Measurements from ENCODE around the gene CENPH. TPM values are rescaled to one million over a fixed set of nuclear protein-coding genes. Genes with fewer than 3 reads are reported as not detected.
"Not testable (repeated sequence)": the region's sequence is repeated elsewhere in the genome, so short reads cannot be mapped to it uniquely, and the experiment has no call there.

The CENPH gene, protein sequence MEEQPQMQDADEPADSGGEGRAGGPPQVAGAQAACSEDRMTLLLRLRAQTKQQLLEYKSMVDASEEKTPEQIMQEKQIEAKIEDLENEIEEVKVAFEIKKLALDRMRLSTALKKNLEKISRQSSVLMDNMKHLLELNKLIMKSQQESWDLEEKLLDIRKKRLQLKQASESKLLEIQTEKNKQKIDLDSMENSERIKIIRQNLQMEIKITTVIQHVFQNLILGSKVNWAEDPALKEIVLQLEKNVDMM
- polyA plus RNA-seq (2013, experiment 1 of 2): 126 TPM
- polyA plus RNA-seq (2013, experiment 2 of 2): 128 TPM

DNA sequence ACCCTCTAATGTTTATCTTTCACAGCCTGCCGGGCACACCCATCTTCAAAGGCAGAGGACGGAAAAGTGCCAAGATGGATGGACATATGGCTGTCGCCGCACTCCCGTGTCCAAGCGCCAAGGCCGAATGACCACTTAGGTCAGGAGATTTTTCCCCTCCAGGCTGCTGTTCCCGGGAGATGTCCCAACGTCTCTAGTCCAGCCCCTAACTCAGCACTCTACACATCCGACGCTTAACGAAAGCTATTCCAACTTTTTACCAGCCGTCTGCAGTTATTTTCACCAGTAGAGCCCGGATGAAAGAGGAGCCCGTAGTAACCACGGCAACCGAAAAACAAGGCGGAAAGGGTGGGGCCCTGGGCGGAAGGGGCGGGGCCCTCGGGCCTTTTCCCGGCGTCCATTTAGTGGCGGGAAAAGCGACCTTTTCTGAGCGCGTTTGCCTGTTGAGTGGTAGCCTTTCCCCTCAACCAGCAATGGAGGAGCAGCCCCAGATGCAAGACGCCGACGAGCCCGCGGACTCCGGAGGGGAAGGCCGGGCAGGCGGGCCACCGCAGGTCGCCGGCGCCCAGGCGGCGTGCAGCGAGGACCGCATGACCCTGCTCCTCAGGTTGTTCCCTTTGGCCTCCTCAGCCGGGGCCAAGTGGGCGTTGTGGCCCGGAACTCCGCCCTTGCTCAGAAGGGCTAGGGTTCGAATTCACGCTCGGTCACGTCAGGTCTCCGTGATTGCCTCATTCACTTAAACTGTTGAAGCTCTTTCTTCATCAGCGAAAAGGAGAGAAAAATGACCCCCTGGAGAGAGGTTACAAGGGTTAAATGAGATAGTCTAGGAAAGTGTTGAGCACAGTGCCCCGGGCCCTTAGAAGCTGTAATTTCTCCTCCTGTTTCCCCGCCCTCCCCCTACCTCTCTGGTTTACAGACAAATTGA is at the start of gene CENPH:
Gene CENPH (plus strand): TSS at position 422 of the 925 bp plus-strand sequence. CDS start 52 bp downstream, at position 474.
- no CpG with 5 or more reads among the region's 55 CpGs for WGBS, 2 donors (ENCODE audit: extremely low coverage in 2 of 2, insufficient read length in 2 of 2, insufficient replicate concordance in 1 of 2)
- DNase-seq (ENCODE audit: low spot score): peak; percentile 87
- H2BK5ac ChIP-seq (ENCODE audit: low read length): peak within 1 kb of the TSS; percentile 2
- H3K4me1 ChIP-seq (ENCODE audit: control insufficient read depth in 2 of 2, insufficient read depth in 1 of 2, low read depth in 1 of 2, low read length in 2 of 2): peaks cover 0 to 3% of the 10 kb centered on the region in 2 donors
- H3K36me3 ChIP-seq (replicated peaks in 1 of 2; ENCODE audit: control insufficient read depth in 2 of 2, insufficient read depth in 2 of 2, low read length in 2 of 2): peaks cover 10 to 38% of the 10 kb centered on the region in 2 donors
- H2BK12ac ChIP-seq (ENCODE audit: low read length): no peak within 1 kb of the TSS
- no peak within 1 kb of the TSS for H2BK120ac ChIP-seq (ENCODE audit: low read depth, low read length)
- H3K9ac ChIP-seq (ENCODE audit: low read depth, low read length, poor library complexity): peak within 1 kb of the TSS; percentile 93
- H3K27me3 ChIP-seq (ENCODE audit: control insufficient read depth in 3 of 3, insufficient read depth in 3 of 3, low read depth in 1 of 3, low read length in 3 of 3): no peaks in the 10 kb centered on the region
- no peak within 1 kb of the TSS for H3K14ac ChIP-seq (ENCODE audit: low read length)
- H2AFZ ChIP-seq (ENCODE audit: low read length): peak within 1 kb of the TSS; percentile 92
- peak within 1 kb of the TSS; percentile 87 to 91 for H3K4me3 ChIP-seq (ENCODE audit: low read length in 2 of 2)
- peak within 1 kb of the TSS; percentile 96 for H3K18ac ChIP-seq (ENCODE audit: low read length)
- H3K23ac ChIP-seq (ENCODE audit: low read depth, low read length, poor library complexity): peak within 1 kb of the TSS; percentile 92
- H3K79me1 ChIP-seq (ENCODE audit: low read depth, low read length): no peaks in the 10 kb centered on the region
- no peak within 1 kb of the TSS for H3K4ac ChIP-seq (ENCODE audit: low read length)
- H3K27ac ChIP-seq (replicated peaks; ENCODE audit: low read length): peak within 1 kb of the TSS; percentile 86
- no peak within 1 kb of the TSS for H4K8ac ChIP-seq (ENCODE audit: low read depth, low read length)
- H3K4me2 ChIP-seq (ENCODE audit: insufficient read depth, low read length, poor library complexity, severe bottlenecking): peak within 1 kb of the TSS; percentile 82
- no peak within 1 kb of the TSS for H2AK5ac ChIP-seq (ENCODE audit: low read depth, low read length)
- H3K9me3 ChIP-seq (replicated peaks in 1 of 2; ENCODE audit: control insufficient read depth in 2 of 2, insufficient read depth in 1 of 2, low read depth in 1 of 2, low read length in 2 of 2): no peaks in the 10 kb centered on the region
- H2BK15ac ChIP-seq (ENCODE audit: low read length): no peak within 1 kb of the TSS
- peak within 1 kb of the TSS; percentile 45 for H4K91ac ChIP-seq (ENCODE audit: low read depth, low read length, poor library complexity)

DNA sequence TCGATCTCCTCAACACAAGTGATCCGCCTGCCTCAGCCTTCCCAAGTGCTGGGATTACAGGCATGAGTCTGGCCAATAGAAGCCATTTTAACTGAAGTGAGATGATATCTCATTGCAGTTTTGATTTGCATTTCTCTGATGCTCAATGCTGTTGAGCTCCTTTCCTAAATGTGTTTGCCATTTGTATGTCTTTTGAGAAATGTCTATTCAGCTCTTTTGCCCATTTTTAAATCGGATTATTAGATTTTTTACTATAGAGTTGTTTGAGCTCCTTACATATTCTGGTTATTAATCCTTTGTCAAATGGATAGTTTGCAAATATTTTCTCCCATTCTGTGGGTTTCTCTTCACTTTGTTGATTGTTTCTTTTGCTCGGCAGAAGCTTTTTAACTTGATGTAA is 49.1 kb upstream of the CENPH start:
- not testable (repeated sequence) for H3K14ac ChIP-seq (ENCODE audit: low read length); H3K27ac ChIP-seq (replicated peaks; ENCODE audit: low read length); H3K4ac ChIP-seq (ENCODE audit: low read length); H2BK5ac ChIP-seq (ENCODE audit: low read length); H3K23ac ChIP-seq (ENCODE audit: low read depth, low read length, poor library complexity); H3K27me3 ChIP-seq (ENCODE audit: control insufficient read depth in 3 of 3, insufficient read depth in 3 of 3, low read depth in 1 of 3, low read length in 3 of 3); H3K4me1 ChIP-seq (ENCODE audit: control insufficient read depth in 2 of 2, insufficient read depth in 1 of 2, low read depth in 1 of 2, low read length in 2 of 2); H3K18ac ChIP-seq (ENCODE audit: low read length); H2BK12ac ChIP-seq (ENCODE audit: low read length); H2AFZ ChIP-seq (ENCODE audit: low read length); H2AK5ac ChIP-seq (ENCODE audit: low read depth, low read length); H3K79me1 ChIP-seq (ENCODE audit: low read depth, low read length); H2BK15ac ChIP-seq (ENCODE audit: low read length); H3K4me3 ChIP-seq (ENCODE audit: low read length in 2 of 2); DNase-seq (ENCODE audit: low spot score); H4K91ac ChIP-seq (ENCODE audit: low read depth, low read length, poor library complexity); H3K4me2 ChIP-seq (ENCODE audit: insufficient read depth, low read length, poor library complexity, severe bottlenecking); H3K9ac ChIP-seq (ENCODE audit: low read depth, low read length, poor library complexity); H3K36me3 ChIP-seq (replicated peaks in 1 of 2; ENCODE audit: control insufficient read depth in 2 of 2, insufficient read depth in 2 of 2, low read length in 2 of 2); H4K8ac ChIP-seq (ENCODE audit: low read depth, low read length); H3K9me3 ChIP-seq (replicated peaks in 1 of 2; ENCODE audit: control insufficient read depth in 2 of 2, insufficient read depth in 1 of 2, low read depth in 1 of 2, low read length in 2 of 2); H2BK120ac ChIP-seq (ENCODE audit: low read depth, low read length)
- WGBS, 2 donors (ENCODE audit: extremely low coverage in 2 of 2, insufficient read length in 2 of 2, insufficient replicate concordance in 1 of 2): no CpG with 5 or more reads among the region's 4 CpGs

DNA sequence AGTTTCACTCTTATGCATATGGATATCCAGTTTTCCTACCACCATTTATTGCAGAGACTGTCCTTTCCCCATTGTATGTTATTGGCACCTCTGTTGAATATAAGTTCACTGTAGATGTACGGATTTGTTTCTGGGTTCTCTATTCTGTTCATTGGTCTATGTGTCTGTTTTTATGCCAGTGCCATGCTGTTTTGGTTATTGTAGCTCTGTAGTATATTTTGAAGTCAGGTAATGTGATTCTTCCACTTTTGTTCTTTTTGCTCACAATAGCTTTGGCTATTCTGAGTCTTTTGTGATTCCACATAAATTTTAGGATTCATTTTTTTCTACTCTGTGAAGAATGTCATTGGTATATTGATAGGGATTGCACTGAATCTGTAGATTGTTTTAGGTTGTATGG is 48.6 kb upstream of the CENPH start:
- Histone ChIP-seq H3K14ac (ENCODE audit: low read length) (no peak overlapping the region), H2BK15ac (ENCODE audit: low read length) (no peak overlapping the region), H3K9me3 (replicated peaks in 1 of 2; ENCODE audit: control insufficient read depth in 2 of 2, insufficient read depth in 1 of 2, low read depth in 1 of 2, low read length in 2 of 2) (no peaks in the 10 kb centered on the region), H3K4me1 (ENCODE audit: control insufficient read depth in 2 of 2, insufficient read depth in 1 of 2, low read depth in 1 of 2, low read length in 2 of 2) (no peaks in the 10 kb centered on the region), H2AK5ac (ENCODE audit: low read depth, low read length) (no peak overlapping the region), H3K18ac (ENCODE audit: low read length) (no peak overlapping the region), H4K91ac (ENCODE audit: low read depth, low read length, poor library complexity) (no peak overlapping the region), H4K8ac (ENCODE audit: low read depth, low read length) (no peak overlapping the region), H2BK12ac (ENCODE audit: low read length) (no peak overlapping the region), H3K23ac (ENCODE audit: low read depth, low read length, poor library complexity) (no peak overlapping the region), H3K9ac (ENCODE audit: low read depth, low read length, poor library complexity) (no peak overlapping the region), H3K36me3 (replicated peaks in 1 of 2; ENCODE audit: control insufficient read depth in 2 of 2, insufficient read depth in 2 of 2, low read length in 2 of 2) (no peaks in the 10 kb centered on the region), H3K27me3 (ENCODE audit: control insufficient read depth in 3 of 3, insufficient read depth in 3 of 3, low read depth in 1 of 3, low read length in 3 of 3) (no peaks in the 10 kb centered on the region), H2BK120ac (ENCODE audit: low read depth, low read length) (no peak overlapping the region), H3K4me3 (ENCODE audit: low read length in 2 of 2) (no peak overlapping the region), H3K79me1 (ENCODE audit: low read depth, low read length) (no peaks in the 10 kb centered on the region), H3K4me2 (ENCODE audit: insufficient read depth, low read length, poor library complexity, severe bottlenecking) (no peak overlapping the region), H3K27ac (replicated peaks; ENCODE audit: low read length) (no peak overlapping the region), H2BK5ac (ENCODE audit: low read length) (no peak overlapping the region), H2AFZ (ENCODE audit: low read length) (no peak overlapping the region), H3K4ac (ENCODE audit: low read length) (no peak overlapping the region)
- WGBS, 2 donors (ENCODE audit: extremely low coverage in 2 of 2, insufficient read length in 2 of 2, insufficient replicate concordance in 1 of 2): no CpG with 5 or more reads among the region's 1 CpG
- DNase-seq (ENCODE audit: low spot score): no peak

DNA sequence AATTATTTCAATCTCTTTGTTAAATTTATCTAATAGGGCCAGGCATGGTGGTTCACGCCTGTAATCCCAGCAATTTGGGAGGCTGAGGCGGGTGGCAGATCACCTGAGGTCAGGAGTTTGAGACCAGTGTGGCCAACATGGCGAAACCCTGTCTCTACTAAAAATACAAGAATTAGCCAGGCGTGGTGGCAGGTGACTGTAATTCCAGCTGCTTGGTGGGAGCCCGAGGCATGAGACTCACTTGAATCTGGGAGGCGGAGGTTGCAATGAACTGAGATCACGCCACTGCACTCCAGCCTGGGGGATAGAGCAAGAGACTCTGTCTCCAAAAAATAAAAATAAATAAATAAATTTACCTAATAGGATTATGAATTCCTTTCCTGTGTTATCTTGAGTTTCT is 40.8 kb upstream of the CENPH start:
- not testable (repeated sequence) for H4K8ac ChIP-seq (ENCODE audit: low read depth, low read length); H3K14ac ChIP-seq (ENCODE audit: low read length); H2BK120ac ChIP-seq (ENCODE audit: low read depth, low read length); H3K36me3 ChIP-seq (replicated peaks in 1 of 2; ENCODE audit: control insufficient read depth in 2 of 2, insufficient read depth in 2 of 2, low read length in 2 of 2); H3K27ac ChIP-seq (replicated peaks; ENCODE audit: low read length); H3K4me3 ChIP-seq (ENCODE audit: low read length in 2 of 2); H3K4me1 ChIP-seq (ENCODE audit: control insufficient read depth in 2 of 2, insufficient read depth in 1 of 2, low read depth in 1 of 2, low read length in 2 of 2); H2AFZ ChIP-seq (ENCODE audit: low read length); H3K23ac ChIP-seq (ENCODE audit: low read depth, low read length, poor library complexity); H3K18ac ChIP-seq (ENCODE audit: low read length); H3K9ac ChIP-seq (ENCODE audit: low read depth, low read length, poor library complexity); H2AK5ac ChIP-seq (ENCODE audit: low read depth, low read length); H3K4me2 ChIP-seq (ENCODE audit: insufficient read depth, low read length, poor library complexity, severe bottlenecking); H3K27me3 ChIP-seq (ENCODE audit: control insufficient read depth in 3 of 3, insufficient read depth in 3 of 3, low read depth in 1 of 3, low read length in 3 of 3); H3K4ac ChIP-seq (ENCODE audit: low read length); H4K91ac ChIP-seq (ENCODE audit: low read depth, low read length, poor library complexity); H3K9me3 ChIP-seq (replicated peaks in 1 of 2; ENCODE audit: control insufficient read depth in 2 of 2, insufficient read depth in 1 of 2, low read depth in 1 of 2, low read length in 2 of 2); H2BK5ac ChIP-seq (ENCODE audit: low read length); H2BK15ac ChIP-seq (ENCODE audit: low read length); H2BK12ac ChIP-seq (ENCODE audit: low read length); H3K79me1 ChIP-seq (ENCODE audit: low read depth, low read length); DNase-seq (ENCODE audit: low spot score)
- WGBS, 2 donors (ENCODE audit: extremely low coverage in 2 of 2, insufficient read length in 2 of 2, insufficient replicate concordance in 1 of 2): no CpG with 5 or more reads among the region's 7 CpGs

Data from neuronal stem cell (in vitro differentiated cells).